ENCODE results near the gene RGS9. TPM values are rescaled to one million over a fixed set of nuclear protein-coding genes. Genes with fewer than 3 reads are reported as not detected.

RGS9 gene
- total and polyA plus RNA-seq, 10 of the 15 experiments (the other 5 are each of a cell fraction or from before 2014, with no cell fraction given), result 1.1 to 10.6 (median 5.6) TPM

GRCh38 chr17:65226227-65226626, 89.1 kb downstream of the RGS9 start:
- Histone ChIP-seq H3K4me2 (ENCODE audit: control insufficient read depth, insufficient read depth) (no peak overlapping the region), H3K9ac (ENCODE audit: control insufficient read depth, insufficient read depth, low read length) (no peak overlapping the region), H4K20me1 (ENCODE audit: control insufficient read depth, insufficient read depth) (no peaks in the 10 kb centered on the region), H3K27me3 (replicated peaks in 1 of 2; ENCODE audit: control insufficient read depth in 2 of 2, insufficient read depth in 2 of 2, low read length in 1 of 2) (no peaks in the 10 kb centered on the region), H3K4me1 (ENCODE audit: control insufficient read depth, insufficient read depth, low read length) (peaks cover 20% of the 10 kb centered on the region), H3K36me3 (ENCODE audit: control insufficient read depth in 2 of 2, insufficient read depth in 2 of 2, low read length in 1 of 2) (no peaks in the 10 kb centered on the region; a peak in 1 of 4 replicates), H3K27ac (ENCODE audit: control insufficient read depth, insufficient read depth) (no peak overlapping the region), H2AFZ (ENCODE audit: control insufficient read depth, low read depth, low read length) (no peak overlapping the region), H3K9me3 (replicated peaks; ENCODE audit: control insufficient read depth, insufficient read depth, low read length) (no peaks in the 10 kb centered on the region; the same call in 2 of the 3 replicates), H3K4me3 (no peak overlapping the region), H3K79me2 (ENCODE audit: control insufficient read depth, insufficient read depth, low read length) (no peaks in the 10 kb centered on the region)
- ATAC-seq, result no peak
- ChIA-PET CTCF (no interaction called here), SMC1A (ENCODE audit: uncharacterized antibody, unreplicated experiment) (no interaction called here), RAD21 (ENCODE audit: unreplicated experiment) (no interaction called here), POLR2A (interaction anchor here (0.7 kb wide), 1 partner anchor 307 kb away, joined by 3 read pairs; no protein-coding TSS in a partner anchor)
- no peak for DNase-seq (ENCODE audit: low read depth, low spot score)
- no peak for TF ChIP-seq MYB (IDR thresholded peaks at IDR 0.05; ENCODE audit: borderline replicate concordance, low read depth, low read length)
- TF ChIP-seq RAD21 (IDR thresholded peaks at IDR 0.05; ENCODE audit: insufficient read depth, low read depth, low read length), result no peak
- no peak for TF ChIP-seq EGR1 (IDR thresholded peaks at IDR 0.05; ENCODE audit: borderline replicate concordance in 1 of 2, low read depth in 2 of 2, low read length in 2 of 2)
- TF ChIP-seq RBBP5 (conservative IDR thresholded peaks at IDR 0.05), result no peak
- TF ChIP-seq E4F1 (IDR thresholded peaks at IDR 0.05; ENCODE audit: borderline replicate concordance, partially characterized antibody), result no peak
- TF ChIP-seq SUZ12 (IDR thresholded peaks at IDR 0.05; ENCODE audit: unreplicated experiment), result no peak
- TF ChIP-seq ZBED1 (IDR thresholded peaks at IDR 0.05; ENCODE audit: borderline replicate concordance), result no peak
- TF ChIP-seq GABPA (IDR thresholded peaks at IDR 0.05; ENCODE audit: low read depth), result no peak
- TF ChIP-seq TCF7 (IDR thresholded peaks at IDR 0.05; ENCODE audit: borderline replicate concordance), result no peak
- no peak for TF ChIP-seq ZNF274 (IDR thresholded peaks at IDR 0.05; ENCODE audit: insufficient read depth, insufficient read length)
- TF ChIP-seq IRF3 (IDR thresholded peaks at IDR 0.05), result no peak
- no peak for TF ChIP-seq SMC3 (IDR thresholded peaks at IDR 0.05; ENCODE audit: borderline replicate concordance, low read length)
- no peak for TF ChIP-seq BHLHE40 (IDR thresholded peaks at IDR 0.05; ENCODE audit: borderline replicate concordance in 1 of 2, low read depth in 2 of 2, low read length in 1 of 2)
- TF ChIP-seq BMI1 (IDR thresholded peaks at IDR 0.05; ENCODE audit: borderline replicate concordance), result no peak
- TF ChIP-seq NFXL1 (IDR thresholded peaks at IDR 0.05; ENCODE audit: borderline replicate concordance), result no peak
- intact Hi-C loops (cut with micrococcal nuclease; ENCODE audit: unreplicated experiment), result no loop called here
- no peak for FAIRE-seq
- no TSS peak for BruUV-seq (replicated peaks)
- in situ Hi-C loops (cut with MboI), result no loop called here
- WGBS (ENCODE audit: insufficient coverage, insufficient replicate concordance, low lambda C conversion rate, missing lambda C conversion rate), result 45% methylated on average over 4 of the region's 4 CpGs

Measured in GM12878 (cell line).